Tibial artery (tissue), 4 donors: ENCODE measurements around the gene MACROD2.

Experiments
- DNase-seq, 2 donors: peaks; one replicate each; pipeline ENCODE4 v3.0.0-alpha.2; 2019
- H3K27ac ChIP-seq, 2 donors: fragments of 200-600 bp; sonication (generic) in 1 of 2; 1 replicate in 1 of 2; 2 replicates in 1 of 2; pipeline ENCODE4 v1.5.1; 2018 to 2019; ENCODE audit warnings: mild to moderate bottlenecking in 1 of 2
- H3K27me3 ChIP-seq, 2 donors: fragments of 200-600 bp; sonication (generic) in 1 of 2; one replicate each; pipeline versions ENCODE4 v1.5.1 to v1.6.0; 2016 to 2019
- H3K36me3 ChIP-seq, 3 donors: fragments of 200-600 bp; sonication (generic) in 2 of 3; one replicate each; pipeline ENCODE4 v1.5.1; 2016 to 2019; ENCODE audit warnings: mild to moderate bottlenecking in 2 of 3
- H3K4me1 ChIP-seq, 4 donors: fragments of 200-600 bp; sonication (generic) in 2 of 4; 1 replicate in 3 of 4; 2 replicates in 1 of 4; pipeline ENCODE4 v1.5.1; 2016 to 2019
- H3K4me3 ChIP-seq, 2 donors: fragments of 200-600 bp; sonication (generic) in 1 of 2; 1 replicate in 1 of 2; 2 replicates in 1 of 2; pipeline ENCODE4 v1.5.1; 2018 to 2019; ENCODE audit warnings: mild to moderate bottlenecking in 2 of 2
- H3K9me3 ChIP-seq, 3 donors: fragments of 200-600 bp; sonication (generic) in 1 of 3; one replicate each; pipeline ENCODE4 v1.5.1; 2016 to 2019
- intact Hi-C: fragments of 100-400 bp; cut with DNase I; formaldehyde crosslinking; loops from one replicate; pipeline ENCODE4 v1.15.0; 2023; ENCODE audit warnings: low total_unique reads
- TF ChIP-seq, protein P1 (sequence below), 2 experiments: fragments of 200-600 bp in 1 of 2; fragments of 450-650 bp in 1 of 2; IDR thresholded peaks; one replicate each; pipeline ENCODE4 v1.5.1; 2017 to 2019; ENCODE audit warnings: antibody characterized with exemption in 2 of 2, mild to moderate bottlenecking in 1 of 2, moderate library complexity in 1 of 2

The MACROD2 gene

DNA sequence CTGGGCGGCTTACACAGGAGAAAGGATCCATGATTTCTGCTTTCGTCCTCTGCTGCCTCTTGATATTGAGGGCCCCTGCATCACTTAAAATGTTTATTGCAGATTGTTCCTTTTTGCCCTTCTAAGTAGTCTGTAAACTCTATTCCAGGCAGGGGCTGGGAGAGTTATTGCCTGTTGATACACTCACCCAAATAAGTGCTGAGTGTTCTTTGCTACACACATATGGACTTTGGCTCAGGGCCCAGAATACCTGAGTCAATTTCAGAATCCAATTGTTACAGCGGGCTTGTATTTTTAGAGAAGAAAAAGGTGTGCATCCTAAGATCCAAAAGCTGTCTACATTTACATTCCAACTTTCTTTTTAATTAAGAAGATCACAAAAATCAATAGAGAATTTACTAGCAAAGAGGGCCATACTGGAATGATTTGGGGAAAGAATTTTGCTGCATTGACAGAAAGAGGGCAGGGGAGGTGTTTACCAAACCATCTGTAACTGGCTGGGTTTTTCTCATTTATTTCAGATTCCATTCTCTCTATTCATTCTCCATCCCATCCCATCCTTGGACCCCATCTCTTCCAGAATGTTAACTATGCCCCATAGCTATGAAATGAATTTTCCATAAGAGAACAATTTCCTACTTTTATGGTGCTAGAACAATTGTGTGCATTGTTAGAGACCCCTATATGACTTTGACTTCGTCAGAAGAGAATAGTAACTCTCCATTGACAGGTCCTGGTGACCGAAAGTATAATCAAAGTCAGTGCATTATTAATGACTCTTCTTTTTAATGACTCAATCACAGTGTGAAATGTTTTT is 1302.0 kb downstream of the MACROD2 start:
- Histone ChIP-seq H3K9me3 (no peaks in the 10 kb centered on the region), H3K27ac (no peak overlapping the region), H3K27me3 (no peaks in the 10 kb centered on the region), H3K4me1 (peaks cover 0 to 17% (median 6%) of the 10 kb centered on the region in 4 donors), H3K36me3 (no peaks in the 10 kb centered on the region), H3K4me3 (no peak overlapping the region)
- DNase-seq, result no peak
- TF ChIP-seq, protein P1, sequence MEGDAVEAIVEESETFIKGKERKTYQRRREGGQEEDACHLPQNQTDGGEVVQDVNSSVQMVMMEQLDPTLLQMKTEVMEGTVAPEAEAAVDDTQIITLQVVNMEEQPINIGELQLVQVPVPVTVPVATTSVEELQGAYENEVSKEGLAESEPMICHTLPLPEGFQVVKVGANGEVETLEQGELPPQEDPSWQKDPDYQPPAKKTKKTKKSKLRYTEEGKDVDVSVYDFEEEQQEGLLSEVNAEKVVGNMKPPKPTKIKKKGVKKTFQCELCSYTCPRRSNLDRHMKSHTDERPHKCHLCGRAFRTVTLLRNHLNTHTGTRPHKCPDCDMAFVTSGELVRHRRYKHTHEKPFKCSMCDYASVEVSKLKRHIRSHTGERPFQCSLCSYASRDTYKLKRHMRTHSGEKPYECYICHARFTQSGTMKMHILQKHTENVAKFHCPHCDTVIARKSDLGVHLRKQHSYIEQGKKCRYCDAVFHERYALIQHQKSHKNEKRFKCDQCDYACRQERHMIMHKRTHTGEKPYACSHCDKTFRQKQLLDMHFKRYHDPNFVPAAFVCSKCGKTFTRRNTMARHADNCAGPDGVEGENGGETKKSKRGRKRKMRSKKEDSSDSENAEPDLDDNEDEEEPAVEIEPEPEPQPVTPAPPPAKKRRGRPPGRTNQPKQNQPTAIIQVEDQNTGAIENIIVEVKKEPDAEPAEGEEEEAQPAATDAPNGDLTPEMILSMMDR (IDR thresholded peaks at IDR 0.05), result no peak
- intact Hi-C loops, result no loop called here

DNA sequence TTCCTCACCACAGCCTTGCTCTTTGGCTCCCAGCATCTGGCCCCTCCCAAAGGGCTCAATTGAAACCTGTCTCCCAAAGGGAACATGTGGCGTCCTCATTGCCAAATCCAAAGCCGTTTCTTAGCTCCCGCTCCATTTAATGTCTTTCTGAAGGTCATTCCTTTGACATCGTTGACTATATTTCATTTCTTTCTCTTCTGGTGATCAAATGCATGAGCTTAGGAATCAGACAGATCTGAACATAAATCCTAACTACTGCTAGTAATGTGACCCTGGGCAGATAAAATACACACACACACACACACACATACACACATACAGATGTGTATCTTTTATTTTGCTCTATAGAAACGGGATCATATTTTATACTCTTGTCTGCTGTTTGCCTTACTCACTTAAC is 1306.8 kb downstream of the MACROD2 start:
- Histone ChIP-seq H3K4me3 (no peak overlapping the region), H3K27me3 (no peaks in the 10 kb centered on the region), H3K4me1 (peaks cover 0 to 1% (median under 1%) of the 10 kb centered on the region in 4 donors), H3K9me3 (no peaks in the 10 kb centered on the region), H3K36me3 (no peaks in the 10 kb centered on the region), H3K27ac (no peak overlapping the region)
- DNase-seq, result no peak
- intact Hi-C loops, result no loop called here
- TF ChIP-seq, protein P1 (IDR thresholded peaks at IDR 0.05), result no peak

DNA sequence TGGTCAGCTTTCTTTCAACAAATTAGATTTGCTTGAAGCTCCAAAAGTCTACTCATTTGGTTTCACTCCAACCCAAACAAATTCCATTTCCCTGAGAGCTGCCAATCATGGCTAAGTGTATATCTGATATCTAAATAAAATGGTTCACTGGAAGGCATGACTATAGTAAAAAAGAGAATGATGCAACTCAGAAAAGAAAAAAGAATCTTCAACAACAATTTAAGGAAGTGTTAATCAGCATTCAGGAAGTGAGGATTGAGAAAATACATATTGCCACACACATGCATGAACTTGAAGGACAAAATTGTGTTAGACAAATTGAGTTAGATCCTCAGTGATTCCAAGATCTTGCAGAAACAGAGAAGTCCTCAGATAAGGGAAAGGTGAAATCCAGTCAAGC is 1315.0 kb downstream of the MACROD2 start:
- no peak for DNase-seq
- intact Hi-C loops, result no loop called here
- no peak overlapping the region for H3K4me3 ChIP-seq
- H3K36me3 ChIP-seq, result no peaks in the 10 kb centered on the region
- no peaks in the 10 kb centered on the region for H3K27me3 ChIP-seq
- no peak overlapping the region for H3K27ac ChIP-seq
- TF ChIP-seq, protein P1 (IDR thresholded peaks at IDR 0.05), result no peak
- H3K4me1 ChIP-seq, result no peaks in the 10 kb centered on the region
- H3K9me3 ChIP-seq, result no peaks in the 10 kb centered on the region

DNA sequence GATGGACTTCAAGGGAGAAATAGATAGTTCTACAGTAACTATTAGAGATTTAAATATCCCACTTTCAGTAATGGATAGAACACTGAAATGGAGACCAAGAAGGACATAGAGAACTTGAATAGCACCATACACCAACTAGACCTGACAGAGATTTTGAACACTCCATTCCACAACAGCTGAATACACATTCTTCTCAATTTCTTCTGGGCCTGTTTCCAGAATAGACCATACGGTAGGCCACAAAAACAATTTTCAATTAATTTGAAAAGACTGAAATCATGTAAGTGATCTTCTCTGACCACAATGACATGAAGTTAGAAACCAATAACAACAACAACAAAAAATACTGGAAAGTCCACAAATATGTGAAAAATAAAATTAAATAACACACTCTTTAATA is 1321.2 kb downstream of the MACROD2 start:
- intact Hi-C loops, result no loop called here
- Histone ChIP-seq H3K36me3 (no peaks in the 10 kb centered on the region), H3K27ac (no peak overlapping the region), H3K4me1 (no peaks in the 10 kb centered on the region), H3K9me3 (no peaks in the 10 kb centered on the region), H3K27me3 (no peaks in the 10 kb centered on the region), H3K4me3 (no peak overlapping the region)
- TF ChIP-seq, protein P1 (IDR thresholded peaks at IDR 0.05), result no peak
- no peak for DNase-seq

DNA sequence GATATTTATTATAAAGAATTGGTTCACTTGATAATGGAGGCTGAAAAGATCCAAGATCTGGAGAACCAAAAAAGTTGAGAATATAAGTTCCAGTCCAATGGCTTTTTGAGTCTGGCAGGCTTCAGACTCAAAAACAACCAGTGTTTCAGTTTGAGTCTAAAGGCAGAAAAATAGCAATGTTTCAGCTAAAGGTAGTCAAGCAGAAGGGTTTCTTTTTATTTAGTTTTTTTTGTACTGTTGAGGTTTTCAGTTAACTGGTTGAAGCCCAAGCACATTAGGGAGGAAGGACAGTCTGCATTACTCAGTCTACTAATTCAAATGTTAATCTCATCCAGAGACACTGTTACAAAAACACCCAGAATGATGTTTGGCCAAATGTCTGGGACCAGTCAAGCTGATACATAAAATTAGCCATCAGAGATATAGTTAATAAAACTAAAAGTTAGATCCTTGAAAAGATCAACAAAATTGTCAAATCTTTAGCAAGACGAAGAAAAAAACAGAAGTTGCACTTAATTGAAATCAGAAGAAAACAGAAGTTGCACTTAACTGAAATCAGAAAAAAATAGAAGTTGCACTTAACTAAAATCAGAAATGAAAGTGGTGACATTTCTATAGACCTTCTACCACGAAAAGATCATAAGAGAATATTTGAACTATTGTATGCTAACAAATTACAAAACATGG is 1322.4 kb downstream of the MACROD2 start:
- Histone ChIP-seq H3K4me1 (no peaks in the 10 kb centered on the region), H3K36me3 (no peaks in the 10 kb centered on the region), H3K27ac (no peak overlapping the region), H3K9me3 (no peaks in the 10 kb centered on the region), H3K4me3 (no peak overlapping the region), H3K27me3 (no peaks in the 10 kb centered on the region)
- intact Hi-C loops, result no loop called here
- TF ChIP-seq, protein P1 (IDR thresholded peaks at IDR 0.05), result no peak
- DNase-seq, result no peak
